Neuronal stem cell (in vitro differentiated cells): ENCODE measurements around the gene TBPL1.

Experiments used
- DNase-seq: peaks from one replicate; pipeline ENCODE4 v3.0.0-alpha.2; 2013; ENCODE audit warnings: low spot score
- H2AFZ ChIP-seq: one replicate; pipeline ENCODE4 v1.6.1; 2013; ENCODE audit warnings: mild to moderate bottlenecking, low read length, inconsistent platforms
- H2AK5ac ChIP-seq: 2 replicates; pipeline ENCODE4 v1.6.1; 2013; ENCODE audit warnings: low read depth, mild to moderate bottlenecking, inconsistent platforms, low read length, moderate library complexity, mixed read lengths
- H2BK120ac ChIP-seq: 2 replicates; pipeline ENCODE4 v1.6.1; 2013; ENCODE audit warnings: low read depth, mild to moderate bottlenecking, inconsistent platforms, low read length, moderate library complexity, mixed read lengths
- H2BK12ac ChIP-seq: one replicate; pipeline ENCODE4 v1.6.1; 2013; ENCODE audit warnings: low read length, inconsistent platforms
- H2BK15ac ChIP-seq: 2 replicates; pipeline ENCODE4 v1.6.1; 2013; ENCODE audit warnings: mild to moderate bottlenecking, low read length, inconsistent platforms, mixed read lengths
- H2BK5ac ChIP-seq: one replicate; pipeline ENCODE4 v1.6.1; 2013; ENCODE audit warnings: inconsistent platforms, mild to moderate bottlenecking, low read length, moderate library complexity
- H3K14ac ChIP-seq: one replicate; pipeline ENCODE4 v1.6.1; 2013; ENCODE audit warnings: low read length, inconsistent platforms
- H3K18ac ChIP-seq: 2 replicates; pipeline ENCODE4 v1.6.1; 2013; ENCODE audit warnings: low read length, inconsistent platforms
- H3K23ac ChIP-seq: 2 replicates; pipeline ENCODE4 v1.6.1; 2013; ENCODE audit warnings: low read depth, mild to moderate bottlenecking, mixed read lengths, low read length, inconsistent platforms; ENCODE audit not compliant: poor library complexity
- H3K27ac ChIP-seq: replicated peaks from 3 replicates; pipeline ENCODE4 v1.5.1; 2013; ENCODE audit warnings: low read length, inconsistent platforms
- H3K27me3 ChIP-seq, 3 experiments: 2 replicates each; pipeline ENCODE4 v1.6.1; 2013; ENCODE audit warnings: low read length in 3 of 3, mild to moderate bottlenecking in 2 of 3, inconsistent platforms in 1 of 3, low read depth in 1 of 3, mixed read lengths in 1 of 3, moderate library complexity in 1 of 3; ENCODE audit not compliant: control insufficient read depth in 3 of 3, insufficient read depth in 3 of 3
- H3K36me3 ChIP-seq, 2 donors: replicated peaks in 1 of 2; 2 replicates each; pipeline ENCODE4 v1.6.1; 2013; ENCODE audit warnings: low read length in 2 of 2; ENCODE audit not compliant: control insufficient read depth in 2 of 2, insufficient read depth in 2 of 2
- H3K4ac ChIP-seq: 2 replicates; pipeline ENCODE4 v1.6.1; 2013; ENCODE audit warnings: inconsistent platforms, mild to moderate bottlenecking, low read length, moderate library complexity
- H3K4me1 ChIP-seq, 2 donors: 1 replicate in 1 of 2; 2 replicates in 1 of 2; pipeline ENCODE4 v1.6.1; 2013; ENCODE audit warnings: low read length in 2 of 2, low read depth in 1 of 2; ENCODE audit not compliant: control insufficient read depth in 2 of 2, insufficient read depth in 1 of 2
- H3K4me2 ChIP-seq: one replicate; pipeline ENCODE4 v1.6.1; 2013; ENCODE audit warnings: mild to moderate bottlenecking, low read length, inconsistent platforms; ENCODE audit not compliant: insufficient read depth, poor library complexity, severe bottlenecking
- H3K4me3 ChIP-seq, 2 donors: 2 replicates each; pipeline ENCODE4 v1.5.1; 2013; ENCODE audit warnings: low read length in 2 of 2, mild to moderate bottlenecking in 2 of 2, inconsistent platforms in 1 of 2, moderate library complexity in 1 of 2
- H3K79me1 ChIP-seq: one replicate; pipeline ENCODE4 v1.6.1; 2013; ENCODE audit warnings: low read depth, mild to moderate bottlenecking, inconsistent platforms, low read length, moderate library complexity
- H3K9ac ChIP-seq: one replicate; pipeline ENCODE4 v1.6.1; 2013; ENCODE audit warnings: mild to moderate bottlenecking, low read depth, low read length, inconsistent platforms; ENCODE audit not compliant: poor library complexity
- H3K9me3 ChIP-seq, 2 donors: replicated peaks in 1 of 2; 2 replicates each; pipeline versions ENCODE3 to v1.6.1; 2013; ENCODE audit warnings: low read length in 2 of 2, mild to moderate bottlenecking in 2 of 2, inconsistent platforms in 1 of 2, low read depth in 1 of 2, mixed read lengths in 1 of 2, moderate library complexity in 1 of 2; ENCODE audit not compliant: control insufficient read depth in 2 of 2, insufficient read depth in 1 of 2
- H4K8ac ChIP-seq: one replicate; pipeline ENCODE4 v1.6.1; 2013; ENCODE audit warnings: low read depth, mild to moderate bottlenecking, inconsistent platforms, low read length, moderate library complexity
- H4K91ac ChIP-seq: one replicate; pipeline ENCODE4 v1.6.1; 2013; ENCODE audit warnings: low read length, low read depth, mild to moderate bottlenecking, inconsistent platforms; ENCODE audit not compliant: poor library complexity
- WGBS, 2 donors: extraction: QIAGEN DNeasy Blood & Tissue Kit; methylation state at CpG; one replicate each; pipeline ENCODE4 v1.1.7; 2013; ENCODE audit warnings: missing lambda C conversion rate in 2 of 2, mixed read lengths in 1 of 2; ENCODE audit not compliant: insufficient read length in 2 of 2, insufficient replicate concordance in 1 of 2; ENCODE audit errors: extremely low coverage in 2 of 2; 5-methylcytosine and 5-hydroxymethylcytosine counted together

Gene TBPL1

GRCh38 chr6:133990321-133990720 is 37.3 kb downstream of the TBPL1 start:
- H3K79me1 ChIP-seq = no peaks in the 10 kb centered on the region
- H3K4me1 ChIP-seq = peaks cover 0 to 2% of the 10 kb centered on the region in 2 donors
- no peak overlapping the region for H3K4ac ChIP-seq
- H2AFZ ChIP-seq = no peak overlapping the region
- no peak overlapping the region for H4K8ac ChIP-seq
- H2BK5ac ChIP-seq = no peak overlapping the region
- no peak overlapping the region for H3K23ac ChIP-seq
- H3K36me3 ChIP-seq = peaks cover 9 to 58% of the 10 kb centered on the region in 2 donors
- H4K91ac ChIP-seq = no peak overlapping the region
- H2BK15ac ChIP-seq = no peak overlapping the region
- H3K14ac ChIP-seq = no peak overlapping the region
- no peaks in the 10 kb centered on the region for H3K9me3 ChIP-seq
- no peak overlapping the region for H2BK120ac ChIP-seq
- WGBS, 2 donors = no CpG with 5 or more reads among the region's 1 CpG
- no peak for DNase-seq
- no peak overlapping the region for H2AK5ac ChIP-seq
- no peak overlapping the region for H3K9ac ChIP-seq
- H3K27me3 ChIP-seq = no peaks in the 10 kb centered on the region
- no peak overlapping the region for H3K4me3 ChIP-seq
- H2BK12ac ChIP-seq = no peak overlapping the region
- H3K4me2 ChIP-seq = no peak overlapping the region
- H3K18ac ChIP-seq = no peak overlapping the region
- H3K27ac ChIP-seq = no peak overlapping the region

- H3K18ac ChIP-seq = no peak overlapping the region
- H2AFZ ChIP-seq = no peak overlapping the region
- WGBS, 2 donors = no CpG with 5 or more reads among the region's 2 CpGs
- H2BK12ac ChIP-seq = no peak overlapping the region
- H2BK120ac ChIP-seq = no peak overlapping the region
- no peak overlapping the region for H3K9ac ChIP-seq
- no peaks in the 10 kb centered on the region for H3K9me3 ChIP-seq
- H3K23ac ChIP-seq = no peak overlapping the region
- H3K4ac ChIP-seq = no peak overlapping the region
- H3K36me3 ChIP-seq = peaks cover 9 to 49% of the 10 kb centered on the region in 2 donors
- no peak overlapping the region for H2BK5ac ChIP-seq
- no peaks in the 10 kb centered on the region for H3K27me3 ChIP-seq
- no peak overlapping the region for H2BK15ac ChIP-seq
- no peaks in the 10 kb centered on the region for H3K79me1 ChIP-seq
- DNase-seq = no peak
- no peak overlapping the region for H3K27ac ChIP-seq
- H2AK5ac ChIP-seq = no peak overlapping the region
- no peak overlapping the region for H3K4me2 ChIP-seq
- H4K91ac ChIP-seq = no peak overlapping the region
- no peak overlapping the region for H3K14ac ChIP-seq
- H3K4me3 ChIP-seq = no peak overlapping the region
- H4K8ac ChIP-seq = no peak overlapping the region
- peaks cover 0 to 2% of the 10 kb centered on the region in 2 donors for H3K4me1 ChIP-seq
Measured at GRCh38 chr6:133991096-133991593, 38.1 kb downstream of the TBPL1 start.

- Histone ChIP-seq H3K14ac (no peak overlapping the region), H3K4me1 (peaks cover 0 to 2% of the 10 kb centered on the region in 2 donors), H3K23ac (no peak overlapping the region), H3K4me3 (peak overlapping the region in 1 of 2 donors; percentile 27), H2BK15ac (no peak overlapping the region), H2AK5ac (no peak overlapping the region), H2BK120ac (no peak overlapping the region), H4K8ac (no peak overlapping the region), H3K9me3 (no peaks in the 10 kb centered on the region), H3K4me2 (no peak overlapping the region), H3K36me3 (peaks cover 7 to 29% of the 10 kb centered on the region in 2 donors), H2BK5ac (no peak overlapping the region), H3K79me1 (no peaks in the 10 kb centered on the region), H3K4ac (no peak overlapping the region), H4K91ac (no peak overlapping the region), H2AFZ (no peak overlapping the region), H3K18ac (no peak overlapping the region), H3K27ac (no peak overlapping the region), H3K27me3 (no peaks in the 10 kb centered on the region), H3K9ac (no peak overlapping the region), H2BK12ac (no peak overlapping the region)
- no CpG with 5 or more reads among the region's 6 CpGs for WGBS, 2 donors
- no peak for DNase-seq
Measured at GRCh38 chr6:133992992-133993680, 40.1 kb downstream of the TBPL1 start.

GRCh38 chr6:133995296-133995695 is 42.3 kb downstream of the TBPL1 start:
- H3K9me3 ChIP-seq = no peaks in the 10 kb centered on the region
- H3K27ac ChIP-seq = no peak overlapping the region
- no peak overlapping the region for H3K4me3 ChIP-seq
- H2AFZ ChIP-seq = no peak overlapping the region
- H3K4me1 ChIP-seq = peaks cover 0 to 2% of the 10 kb centered on the region in 2 donors
- no peak overlapping the region for H2BK120ac ChIP-seq
- no peak overlapping the region for H4K91ac ChIP-seq
- H2BK12ac ChIP-seq = no peak overlapping the region
- no peak overlapping the region for H3K14ac ChIP-seq
- no peak for DNase-seq
- no peak overlapping the region for H3K18ac ChIP-seq
- H3K9ac ChIP-seq = no peak overlapping the region
- H3K23ac ChIP-seq = no peak overlapping the region
- peaks cover 7 to 9% of the 10 kb centered on the region in 2 donors for H3K36me3 ChIP-seq
- no peak overlapping the region for H2BK5ac ChIP-seq
- H2BK15ac ChIP-seq = no peak overlapping the region
- H3K27me3 ChIP-seq = no peaks in the 10 kb centered on the region
- no peak overlapping the region for H3K4me2 ChIP-seq
- WGBS, 2 donors = no CpG with 5 or more reads among the region's 3 CpGs
- H4K8ac ChIP-seq = no peak overlapping the region
- no peak overlapping the region for H2AK5ac ChIP-seq
- no peak overlapping the region for H3K4ac ChIP-seq
- no peaks in the 10 kb centered on the region for H3K79me1 ChIP-seq
